ENCODE results near the gene HMBS.
"Not testable (repeated sequence)": the region's sequence is repeated elsewhere in the genome, so short reads cannot be mapped to it uniquely, and the experiment has no call there.

DNA sequence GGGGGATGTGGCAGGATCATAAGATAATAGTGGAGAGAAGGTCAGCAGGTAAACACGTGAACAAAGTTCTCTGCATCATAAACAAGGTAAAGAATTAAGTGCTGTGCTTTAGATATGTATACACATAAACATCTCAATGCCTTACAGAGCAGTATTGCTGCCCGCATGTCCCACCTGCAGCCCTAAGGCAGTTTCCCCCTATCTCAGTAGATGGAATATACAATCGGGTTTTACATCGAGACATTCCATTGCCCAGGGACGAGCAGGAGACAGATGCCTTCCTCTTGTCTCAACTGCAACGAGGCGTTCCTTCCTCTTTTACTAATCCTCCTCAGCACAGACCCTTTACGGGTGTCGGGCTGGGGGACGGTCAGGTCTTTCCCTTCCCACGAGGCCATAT, 45.2 kb upstream of the HMBS start:
- TF ChIP-seq, protein P1, sequence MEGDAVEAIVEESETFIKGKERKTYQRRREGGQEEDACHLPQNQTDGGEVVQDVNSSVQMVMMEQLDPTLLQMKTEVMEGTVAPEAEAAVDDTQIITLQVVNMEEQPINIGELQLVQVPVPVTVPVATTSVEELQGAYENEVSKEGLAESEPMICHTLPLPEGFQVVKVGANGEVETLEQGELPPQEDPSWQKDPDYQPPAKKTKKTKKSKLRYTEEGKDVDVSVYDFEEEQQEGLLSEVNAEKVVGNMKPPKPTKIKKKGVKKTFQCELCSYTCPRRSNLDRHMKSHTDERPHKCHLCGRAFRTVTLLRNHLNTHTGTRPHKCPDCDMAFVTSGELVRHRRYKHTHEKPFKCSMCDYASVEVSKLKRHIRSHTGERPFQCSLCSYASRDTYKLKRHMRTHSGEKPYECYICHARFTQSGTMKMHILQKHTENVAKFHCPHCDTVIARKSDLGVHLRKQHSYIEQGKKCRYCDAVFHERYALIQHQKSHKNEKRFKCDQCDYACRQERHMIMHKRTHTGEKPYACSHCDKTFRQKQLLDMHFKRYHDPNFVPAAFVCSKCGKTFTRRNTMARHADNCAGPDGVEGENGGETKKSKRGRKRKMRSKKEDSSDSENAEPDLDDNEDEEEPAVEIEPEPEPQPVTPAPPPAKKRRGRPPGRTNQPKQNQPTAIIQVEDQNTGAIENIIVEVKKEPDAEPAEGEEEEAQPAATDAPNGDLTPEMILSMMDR (IDR thresholded peaks at IDR 0.05): not testable (repeated sequence)
- not testable (repeated sequence) for TF ChIP-seq POLR2A (IDR thresholded peaks at IDR 0.05)

Measured in prostate gland (tissue), 2 donors.